ENCODE measurements around the gene OR52E2.

OR52E2 gene

GRCh38 chr11:5038341-5038740 lies 21.1 kb downstream of the OR52E2 start:
- Histone ChIP-seq H3K4me1 (ENCODE audit: insufficient read depth, low read length) (no peaks in the 10 kb centered on the region), H3K9ac (ENCODE audit: low read depth, low read length) (no peak overlapping the region), H3K4me2 (ENCODE audit: insufficient read depth, low read length) (no peak overlapping the region), H3K79me2 (ENCODE audit: insufficient read depth, low read length) (no peaks in the 10 kb centered on the region), H3K4me3 (ENCODE audit: low read depth in 1 of 2, low read length in 2 of 2) (no peak overlapping the region), H3K27ac (ENCODE audit: low read length) (no peak overlapping the region), H4K20me1 (ENCODE audit: insufficient read depth, low read length) (no peaks in the 10 kb centered on the region), H3K27me3 (ENCODE audit: insufficient read depth, low read length, poor library complexity) (no peaks in the 10 kb centered on the region), H3K36me3 (ENCODE audit: insufficient read depth, low read length) (no peaks in the 10 kb centered on the region), H3K9me3 (ENCODE audit: insufficient read depth, low read length, severe bottlenecking) (no peaks in the 10 kb centered on the region), H2AFZ (ENCODE audit: low read depth, low read length) (no peak overlapping the region)
- DNase-seq (no peak), ATAC-seq (ENCODE audit: insufficient read depth, low read depth) (no peak)
- TF ChIP-seq EZH2 (IDR thresholded peaks at IDR 0.05; ENCODE audit: borderline replicate concordance, low read depth, low read length, severe bottlenecking) (no peak), CTCF (IDR thresholded peaks at IDR 0.05; ENCODE audit: borderline replicate concordance, extremely low read depth, low read length, poor library complexity, severe bottlenecking) (no peak)

GRCh38 chr11:5037926-5038325 lies 21.5 kb downstream of the OR52E2 start:
- Histone ChIP-seq H3K27ac (ENCODE audit: low read length) (no peak overlapping the region), H3K4me3 (ENCODE audit: low read depth in 1 of 2, low read length in 2 of 2) (no peak overlapping the region), H3K36me3 (ENCODE audit: insufficient read depth, low read length) (no peaks in the 10 kb centered on the region), H3K4me1 (ENCODE audit: insufficient read depth, low read length) (no peaks in the 10 kb centered on the region), H2AFZ (ENCODE audit: low read depth, low read length) (no peak overlapping the region), H4K20me1 (ENCODE audit: insufficient read depth, low read length) (no peaks in the 10 kb centered on the region), H3K9me3 (ENCODE audit: insufficient read depth, low read length, severe bottlenecking) (no peaks in the 10 kb centered on the region), H3K27me3 (ENCODE audit: insufficient read depth, low read length, poor library complexity) (no peaks in the 10 kb centered on the region), H3K9ac (ENCODE audit: low read depth, low read length) (no peak overlapping the region), H3K4me2 (ENCODE audit: insufficient read depth, low read length) (no peak overlapping the region), H3K79me2 (ENCODE audit: insufficient read depth, low read length) (no peaks in the 10 kb centered on the region)
- ATAC-seq (ENCODE audit: insufficient read depth, low read depth) (no peak), DNase-seq (no peak)
- TF ChIP-seq CTCF (IDR thresholded peaks at IDR 0.05; ENCODE audit: borderline replicate concordance, extremely low read depth, low read length, poor library complexity, severe bottlenecking) (no peak), EZH2 (IDR thresholded peaks at IDR 0.05; ENCODE audit: borderline replicate concordance, low read depth, low read length, severe bottlenecking) (no peak)

GRCh38 chr11:5036669-5037068 lies 22.8 kb downstream of the OR52E2 start:
- TF ChIP-seq EZH2 (IDR thresholded peaks at IDR 0.05; ENCODE audit: borderline replicate concordance, low read depth, low read length, severe bottlenecking) (no peak), CTCF (IDR thresholded peaks at IDR 0.05; ENCODE audit: borderline replicate concordance, extremely low read depth, low read length, poor library complexity, severe bottlenecking) (no peak)
- H3K4me1 ChIP-seq (ENCODE audit: insufficient read depth, low read length) = no peaks in the 10 kb centered on the region
- no peak overlapping the region for H3K4me2 ChIP-seq (ENCODE audit: insufficient read depth, low read length)
- DNase-seq = no peak
- H3K4me3 ChIP-seq (ENCODE audit: low read depth in 1 of 2, low read length in 2 of 2) = no peak overlapping the region
- H3K9me3 ChIP-seq (ENCODE audit: insufficient read depth, low read length, severe bottlenecking) = no peaks in the 10 kb centered on the region
- no peak for ATAC-seq (ENCODE audit: insufficient read depth, low read depth)
- no peaks in the 10 kb centered on the region for H3K36me3 ChIP-seq (ENCODE audit: insufficient read depth, low read length)
- H3K27me3 ChIP-seq (ENCODE audit: insufficient read depth, low read length, poor library complexity) = no peaks in the 10 kb centered on the region
- no peaks in the 10 kb centered on the region for H3K79me2 ChIP-seq (ENCODE audit: insufficient read depth, low read length)
- no peak overlapping the region for H3K27ac ChIP-seq (ENCODE audit: low read length)
- no peak overlapping the region for H3K9ac ChIP-seq (ENCODE audit: low read depth, low read length)
- H4K20me1 ChIP-seq (ENCODE audit: insufficient read depth, low read length) = no peaks in the 10 kb centered on the region
- H2AFZ ChIP-seq (ENCODE audit: low read depth, low read length) = no peak overlapping the region

- no peaks in the 10 kb centered on the region for H3K79me2 ChIP-seq (ENCODE audit: insufficient read depth, low read length)
- no peak overlapping the region for H2AFZ ChIP-seq (ENCODE audit: low read depth, low read length)
- H3K27ac ChIP-seq (ENCODE audit: low read length) = no peak overlapping the region
- H3K27me3 ChIP-seq (ENCODE audit: insufficient read depth, low read length, poor library complexity) = no peaks in the 10 kb centered on the region
- TF ChIP-seq CTCF (IDR thresholded peaks at IDR 0.05; ENCODE audit: borderline replicate concordance, extremely low read depth, low read length, poor library complexity, severe bottlenecking) = no peak
- TF ChIP-seq EZH2 (IDR thresholded peaks at IDR 0.05; ENCODE audit: borderline replicate concordance, low read depth, low read length, severe bottlenecking) = no peak
- H3K4me3 ChIP-seq (ENCODE audit: low read depth in 1 of 2, low read length in 2 of 2) = no peak overlapping the region
- H3K9me3 ChIP-seq (ENCODE audit: insufficient read depth, low read length, severe bottlenecking) = peaks cover 12% of the 10 kb centered on the region
- no peak overlapping the region for H3K4me2 ChIP-seq (ENCODE audit: insufficient read depth, low read length)
- no peaks in the 10 kb centered on the region for H3K36me3 ChIP-seq (ENCODE audit: insufficient read depth, low read length)
- ATAC-seq (ENCODE audit: insufficient read depth, low read depth) (no peak), DNase-seq (no peak)
- H4K20me1 ChIP-seq (ENCODE audit: insufficient read depth, low read length) = no peaks in the 10 kb centered on the region
- H3K9ac ChIP-seq (ENCODE audit: low read depth, low read length) = no peak overlapping the region
- H3K4me1 ChIP-seq (ENCODE audit: insufficient read depth, low read length) = no peaks in the 10 kb centered on the region
Measured at GRCh38 chr11:5021996-5022395, 37.4 kb downstream of the OR52E2 start.

All from DND-41 (cell line).